ENCODE measurements around the gene KSR1. TPM values are rescaled to one million over a fixed set of nuclear protein-coding genes. Genes with fewer than 3 reads are reported as not detected.
A peak's percentile ranks its signal among the peaks of the same experiment; 100 is the strongest.

Gene KSR1
- total RNA-seq, 4 donors from 2014 or later = 26.6 to 64.4 (median 42.2) TPM

- H3K4me3 ChIP-seq = no peak overlapping the region
- peak in 2 of 3 donors; percentile 56 to 67 for DNase-seq
- H3K27me3 ChIP-seq = no peaks in the 10 kb centered on the region
- H3K27ac ChIP-seq = peak overlapping the region in 3 of 4 donors; percentile 4 to 76 (median 6)
- no peaks in the 10 kb centered on the region for H3K36me3 ChIP-seq
- TF ChIP-seq POLR2A (IDR thresholded peaks at IDR 0.05) (no peak), CTCF (IDR thresholded peaks at IDR 0.05) (no peak)
- no peaks in the 10 kb centered on the region for H3K9me3 ChIP-seq
- peaks cover 0 to 28% (median 20%) of the 10 kb centered on the region in 4 donors for H3K4me1 ChIP-seq
Measured at GRCh38 chr17:27471321-27472269, 15.3 kb downstream of the KSR1 start.

GRCh38 chr17:27473190-27473747 lies 17.0 kb downstream of the KSR1 start:
- H3K4me1 ChIP-seq = peaks cover 0 to 28% (median 14%) of the 10 kb centered on the region in 4 donors

GRCh38 chr17:27473748-27474609 lies 17.7 kb downstream of the KSR1 start:
- Histone ChIP-seq H3K9me3 (no peaks in the 10 kb centered on the region), H3K27ac (peak overlapping the region; percentile 61 to 76 (median 72)), H3K36me3 (no peaks in the 10 kb centered on the region), H3K4me1 (peaks cover 0 to 28% (median 14%) of the 10 kb centered on the region in 4 donors), H3K4me3 (peak overlapping the region in 1 of 4 donors; percentile 0), H3K27me3 (no peaks in the 10 kb centered on the region)
- DNase-seq = peak in 2 of 3 donors; percentile 70 to 74
- no peak for TF ChIP-seq CTCF (IDR thresholded peaks at IDR 0.05)
- no peak for TF ChIP-seq POLR2A (IDR thresholded peaks at IDR 0.05)

More at GRCh38 chr17:27473190-27473747, 17.0 kb downstream of the KSR1 start:
- H3K27ac ChIP-seq = peak overlapping the region; percentile 61 to 76 (median 72)
- no peaks in the 10 kb centered on the region for H3K27me3 ChIP-seq
- TF ChIP-seq POLR2A (IDR thresholded peaks at IDR 0.05) = no peak
- TF ChIP-seq CTCF (IDR thresholded peaks at IDR 0.05) = no peak
- no peaks in the 10 kb centered on the region for H3K36me3 ChIP-seq
- no peak for DNase-seq
- H3K9me3 ChIP-seq = no peaks in the 10 kb centered on the region
- no peak overlapping the region for H3K4me3 ChIP-seq

- H3K4me3 ChIP-seq = no peak overlapping the region
- DNase-seq = no peak
- no peaks in the 10 kb centered on the region for H3K36me3 ChIP-seq
- peaks cover 0 to 28% (median 14%) of the 10 kb centered on the region in 4 donors for H3K4me1 ChIP-seq
- H3K27me3 ChIP-seq = no peaks in the 10 kb centered on the region
- peak overlapping the region; percentile 12 to 61 (median 50) for H3K27ac ChIP-seq
- TF ChIP-seq CTCF (IDR thresholded peaks at IDR 0.05) = no peak
- TF ChIP-seq POLR2A (IDR thresholded peaks at IDR 0.05) = no peak
- H3K9me3 ChIP-seq = no peaks in the 10 kb centered on the region
Measured at GRCh38 chr17:27475070-27475673, 18.9 kb downstream of the KSR1 start.

All from Peyer's patch (tissue), 4 donors.